ENCODE measurements around the gene PHETA1.

DNA sequence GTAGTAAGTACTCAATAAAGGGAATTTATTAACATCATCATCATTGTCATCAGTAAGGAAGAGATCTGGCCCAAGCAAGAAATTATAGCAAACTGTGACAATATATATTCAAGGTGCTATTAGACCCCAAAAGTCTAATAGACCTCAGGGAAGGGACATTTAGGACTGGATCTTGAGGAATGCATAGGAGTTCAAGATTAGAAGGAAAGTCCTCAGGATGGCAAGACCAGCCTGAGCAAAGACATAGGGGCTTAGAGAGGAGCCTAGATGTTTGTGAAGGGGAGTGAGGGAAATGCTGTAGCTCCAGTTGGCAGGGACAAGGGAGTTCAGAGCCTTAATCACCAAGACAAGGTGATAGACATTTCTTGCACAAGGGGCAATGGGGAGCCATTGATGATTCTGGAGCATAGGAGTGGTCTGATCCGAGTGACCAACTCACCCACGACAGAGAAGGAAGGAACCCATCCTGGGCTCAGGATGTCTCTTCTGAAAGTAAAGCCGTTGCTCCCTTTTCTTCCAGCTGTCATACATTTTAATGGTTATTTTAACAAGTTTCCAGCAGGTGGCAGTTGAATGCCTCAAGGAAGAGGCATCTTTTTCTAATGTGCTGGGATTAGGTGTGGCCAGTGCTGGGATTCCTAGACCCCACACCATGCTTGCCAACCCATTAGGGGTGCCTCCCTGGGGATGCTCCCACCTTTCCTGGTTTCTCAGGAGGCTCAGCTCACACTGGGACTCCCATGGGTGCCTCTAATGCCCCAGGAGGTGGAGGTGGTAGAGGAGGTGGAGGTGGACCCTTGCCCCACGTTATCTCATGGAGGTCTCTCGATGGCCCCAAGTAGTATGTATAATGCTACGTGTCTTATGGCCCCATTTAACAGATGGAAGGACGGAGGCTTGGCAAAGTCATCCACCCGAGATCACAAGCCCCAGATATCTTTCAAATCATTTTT, 37.8 kb downstream of the PHETA1 start:
- TF ChIP-seq, protein P1, sequence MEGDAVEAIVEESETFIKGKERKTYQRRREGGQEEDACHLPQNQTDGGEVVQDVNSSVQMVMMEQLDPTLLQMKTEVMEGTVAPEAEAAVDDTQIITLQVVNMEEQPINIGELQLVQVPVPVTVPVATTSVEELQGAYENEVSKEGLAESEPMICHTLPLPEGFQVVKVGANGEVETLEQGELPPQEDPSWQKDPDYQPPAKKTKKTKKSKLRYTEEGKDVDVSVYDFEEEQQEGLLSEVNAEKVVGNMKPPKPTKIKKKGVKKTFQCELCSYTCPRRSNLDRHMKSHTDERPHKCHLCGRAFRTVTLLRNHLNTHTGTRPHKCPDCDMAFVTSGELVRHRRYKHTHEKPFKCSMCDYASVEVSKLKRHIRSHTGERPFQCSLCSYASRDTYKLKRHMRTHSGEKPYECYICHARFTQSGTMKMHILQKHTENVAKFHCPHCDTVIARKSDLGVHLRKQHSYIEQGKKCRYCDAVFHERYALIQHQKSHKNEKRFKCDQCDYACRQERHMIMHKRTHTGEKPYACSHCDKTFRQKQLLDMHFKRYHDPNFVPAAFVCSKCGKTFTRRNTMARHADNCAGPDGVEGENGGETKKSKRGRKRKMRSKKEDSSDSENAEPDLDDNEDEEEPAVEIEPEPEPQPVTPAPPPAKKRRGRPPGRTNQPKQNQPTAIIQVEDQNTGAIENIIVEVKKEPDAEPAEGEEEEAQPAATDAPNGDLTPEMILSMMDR (IDR thresholded peaks at IDR 0.05), result peak in 2 of 4 experiments; percentile 9 to 21
- no peak for TF ChIP-seq POLR2A (IDR thresholded peaks at IDR 0.05)

All from uterus (tissue), 2 donors.